GM12873 (cell line): Measurements from ENCODE around the gene FLRT2.

Experiments
- TF ChIP-seq, protein P1 (sequence below): IDR thresholded peaks from 2 replicates; pipeline ENCODE4 v1.5.1; 2012; ENCODE audit warnings: low read depth, mild to moderate bottlenecking, moderate library complexity, low read length, control low read depth; ENCODE audit not compliant: insufficient read depth; ENCODE audit errors: missing control alignments

The FLRT2 gene

DNA sequence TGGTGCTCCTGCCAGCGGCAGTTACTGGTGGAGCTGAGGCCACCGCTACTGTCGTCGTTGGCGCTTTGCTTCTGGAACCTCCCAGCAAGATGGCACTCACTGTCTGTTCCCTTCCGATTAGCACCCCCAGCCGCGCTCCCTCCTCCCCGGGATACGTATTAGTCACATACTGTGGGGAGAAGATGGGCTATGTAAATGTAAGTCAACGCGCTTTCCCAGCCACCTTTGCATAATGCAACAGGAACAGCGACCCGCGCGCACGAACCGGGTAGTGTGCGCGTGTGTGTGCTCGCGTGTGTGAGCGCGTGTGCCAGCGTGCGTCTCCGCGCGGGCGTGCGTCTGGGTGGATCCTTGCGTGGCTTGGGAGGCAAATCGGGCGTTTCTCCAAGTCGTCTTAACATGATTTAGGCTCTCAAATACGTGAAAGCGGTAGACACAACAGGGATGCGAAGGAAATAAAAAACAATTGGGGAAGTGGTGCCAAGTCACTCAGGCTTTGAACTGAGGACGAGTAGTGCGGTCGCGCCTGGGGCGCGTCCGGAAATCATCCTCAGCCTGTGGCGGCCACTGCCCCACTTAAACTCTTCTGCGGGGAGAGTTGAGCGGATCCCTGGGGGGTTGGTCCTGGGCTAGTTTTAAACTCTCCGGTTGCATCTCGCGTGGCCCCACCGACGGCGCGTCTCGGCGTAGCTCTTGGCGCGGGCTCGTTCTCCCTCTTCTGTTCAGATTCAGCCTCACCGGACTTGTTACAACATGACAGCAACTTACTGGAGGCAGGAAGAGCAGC lies 1.8 kb downstream of the FLRT2 start:
- TF ChIP-seq, protein P1, sequence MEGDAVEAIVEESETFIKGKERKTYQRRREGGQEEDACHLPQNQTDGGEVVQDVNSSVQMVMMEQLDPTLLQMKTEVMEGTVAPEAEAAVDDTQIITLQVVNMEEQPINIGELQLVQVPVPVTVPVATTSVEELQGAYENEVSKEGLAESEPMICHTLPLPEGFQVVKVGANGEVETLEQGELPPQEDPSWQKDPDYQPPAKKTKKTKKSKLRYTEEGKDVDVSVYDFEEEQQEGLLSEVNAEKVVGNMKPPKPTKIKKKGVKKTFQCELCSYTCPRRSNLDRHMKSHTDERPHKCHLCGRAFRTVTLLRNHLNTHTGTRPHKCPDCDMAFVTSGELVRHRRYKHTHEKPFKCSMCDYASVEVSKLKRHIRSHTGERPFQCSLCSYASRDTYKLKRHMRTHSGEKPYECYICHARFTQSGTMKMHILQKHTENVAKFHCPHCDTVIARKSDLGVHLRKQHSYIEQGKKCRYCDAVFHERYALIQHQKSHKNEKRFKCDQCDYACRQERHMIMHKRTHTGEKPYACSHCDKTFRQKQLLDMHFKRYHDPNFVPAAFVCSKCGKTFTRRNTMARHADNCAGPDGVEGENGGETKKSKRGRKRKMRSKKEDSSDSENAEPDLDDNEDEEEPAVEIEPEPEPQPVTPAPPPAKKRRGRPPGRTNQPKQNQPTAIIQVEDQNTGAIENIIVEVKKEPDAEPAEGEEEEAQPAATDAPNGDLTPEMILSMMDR = no peak

DNA sequence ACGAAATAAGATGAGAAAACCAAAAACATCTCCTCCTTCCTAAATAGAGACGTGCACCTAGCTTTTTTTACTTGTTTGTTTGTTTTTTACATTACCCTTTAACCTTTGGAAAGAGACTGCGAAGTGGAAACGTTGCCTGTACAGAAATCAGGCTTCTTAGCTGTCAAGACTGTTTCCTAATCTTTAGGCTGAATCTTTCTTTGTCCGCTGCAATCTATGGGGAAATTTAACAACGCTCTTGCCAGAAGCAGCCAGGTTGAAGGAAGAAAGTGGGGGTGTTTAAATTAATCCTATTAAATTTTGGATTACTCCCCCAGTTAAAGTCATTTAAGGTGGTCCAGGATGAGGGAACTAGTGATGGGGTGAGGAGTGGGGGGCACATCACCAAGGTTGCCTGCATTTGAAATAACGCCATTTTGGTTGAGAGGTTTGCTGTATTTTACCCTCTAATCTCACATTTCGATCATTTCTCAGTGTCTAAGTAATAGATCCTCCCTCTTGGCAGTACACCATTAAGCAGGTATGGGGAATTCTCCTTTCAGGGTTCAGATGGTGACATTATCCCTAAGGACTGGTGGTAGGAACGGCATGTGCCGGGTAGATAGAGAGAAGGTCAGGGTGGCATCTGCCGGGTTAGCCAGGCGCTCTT lies 2.6 kb downstream of the FLRT2 start:
- TF ChIP-seq, protein P1 = no peak

DNA sequence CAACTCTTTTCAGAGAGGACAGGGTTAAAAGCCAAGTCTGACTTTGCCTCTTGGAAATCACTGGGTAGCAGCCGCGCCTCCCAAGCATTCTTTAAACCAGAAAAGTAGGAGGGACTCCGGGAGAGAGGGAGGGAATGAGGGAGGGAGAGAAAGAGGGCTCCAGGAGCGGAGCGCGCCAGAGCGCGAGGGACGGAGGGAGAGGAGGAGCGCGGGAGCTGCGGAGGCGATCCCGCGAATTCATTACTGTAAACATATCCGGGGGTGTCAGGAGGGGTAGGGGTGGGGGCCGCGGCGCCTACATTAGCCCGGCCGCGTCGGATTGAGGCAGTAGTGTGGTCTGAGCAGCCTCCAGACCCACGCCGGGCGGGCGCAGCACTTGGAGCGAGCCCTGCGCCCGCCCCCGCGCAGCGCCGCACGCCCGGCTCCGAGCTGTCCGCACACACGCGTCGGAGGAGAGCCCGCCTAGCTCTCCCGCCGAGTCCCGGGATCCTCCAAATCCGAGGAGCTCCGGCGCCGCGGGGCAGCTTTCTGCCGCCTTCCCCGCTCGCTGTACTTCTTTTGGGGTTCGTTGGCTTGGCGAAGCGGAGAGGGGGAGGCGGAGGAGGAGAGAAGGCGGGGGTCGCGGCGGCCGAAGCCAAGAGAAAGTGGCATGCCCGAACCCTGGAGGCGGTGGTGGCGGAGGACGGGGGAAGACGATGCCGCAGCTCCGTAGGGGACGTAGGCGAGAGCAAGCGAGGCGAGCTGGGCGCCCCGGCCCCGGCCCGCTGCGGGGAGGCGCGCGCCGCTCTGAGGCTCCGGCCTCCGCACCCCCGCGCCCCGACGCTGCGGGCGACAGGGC lies 3.3 kb downstream of the FLRT2 start:
- TF ChIP-seq, protein P1 = no peak

DNA sequence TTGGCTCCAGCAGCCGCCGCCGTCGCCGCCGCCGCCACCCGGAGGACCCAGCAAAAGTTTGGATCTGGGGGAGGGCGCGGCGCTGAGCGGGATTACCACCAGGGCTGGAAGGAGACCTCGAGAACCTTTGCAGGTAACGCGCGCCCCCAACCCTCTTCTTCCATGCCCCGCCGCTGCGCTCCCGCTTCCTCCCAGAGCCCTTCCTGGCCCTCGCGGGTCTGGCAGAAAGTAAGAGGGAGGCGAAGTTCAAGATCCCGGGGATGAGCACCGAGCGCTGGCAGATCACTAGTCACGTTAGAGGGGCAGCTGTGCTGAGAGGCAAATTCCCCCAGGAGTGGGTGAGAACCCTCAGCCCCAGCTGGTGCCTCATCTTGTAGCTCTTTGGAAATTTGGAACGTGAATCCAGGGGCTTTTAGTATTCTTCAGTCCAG lies 3.9 kb downstream of the FLRT2 start:
- TF ChIP-seq, protein P1 = no peak

DNA sequence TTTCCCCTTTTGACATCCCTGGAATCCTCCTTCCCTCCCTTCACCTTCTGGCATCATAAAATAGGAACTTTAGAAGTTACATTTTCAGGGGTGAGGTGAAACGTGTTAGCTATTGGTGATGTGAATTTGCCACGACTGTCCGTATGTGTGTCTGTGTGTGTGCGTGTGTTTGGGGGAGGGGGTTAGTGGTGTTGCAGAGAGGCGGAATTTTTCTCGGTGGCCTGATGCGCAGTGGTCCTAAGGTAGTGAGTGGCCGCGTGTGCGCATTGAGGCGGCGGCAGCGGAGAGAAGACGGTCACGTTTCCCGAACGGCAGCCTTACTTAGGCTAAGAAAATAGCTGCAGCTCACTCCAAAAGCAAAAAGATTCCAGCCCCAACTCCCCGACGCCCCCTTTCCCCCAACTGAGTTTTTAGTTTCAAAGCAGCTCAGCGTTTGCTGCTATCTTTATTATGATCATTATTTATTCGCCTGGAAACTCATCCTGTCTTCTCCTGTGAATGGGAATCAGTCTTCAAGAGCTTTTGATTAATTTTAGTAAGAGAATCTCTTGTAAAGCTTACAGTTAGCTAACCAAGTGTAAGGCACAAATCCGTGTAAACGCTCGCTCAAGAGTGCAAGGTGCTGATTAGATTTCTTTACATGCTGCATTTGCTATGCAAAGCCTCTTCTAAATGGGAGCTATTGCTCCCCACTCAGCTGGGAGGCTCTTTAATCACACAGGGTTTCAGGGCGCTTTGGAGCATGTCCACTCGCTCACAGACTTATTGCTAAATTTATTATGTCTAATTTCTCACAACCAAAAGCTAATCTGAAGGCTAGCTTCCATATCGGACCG lies 4.7 kb downstream of the FLRT2 start:
- TF ChIP-seq, protein P1 = no peak

DNA sequence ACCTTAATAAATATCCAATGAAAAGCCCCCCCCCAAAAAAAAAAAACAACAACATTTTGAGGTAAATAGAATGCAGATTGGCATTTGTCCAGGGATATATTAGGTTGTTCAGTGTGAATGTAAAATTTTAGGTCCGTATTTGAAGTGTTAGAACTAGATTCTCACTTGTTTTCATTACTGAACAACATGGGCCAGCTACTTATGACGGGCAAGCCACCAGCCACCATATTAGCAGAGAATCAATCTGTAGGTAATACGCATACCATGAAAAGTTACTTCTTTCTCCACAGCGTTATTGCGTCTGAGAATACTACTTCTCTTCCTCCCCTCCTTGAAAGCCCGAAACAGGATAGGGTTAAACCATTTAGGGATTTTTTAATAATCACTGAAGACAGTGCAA lies 5.4 kb downstream of the FLRT2 start:
- TF ChIP-seq, protein P1 = no peak
